H9 (cell line): Measurements from ENCODE around the gene KCND2. TPM values are rescaled to one million over a fixed set of nuclear protein-coding genes. Genes with fewer than 3 reads are reported as not detected.

Experiments used
- DNase-seq: peaks from one replicate; pipeline ENCODE4 v3.0.0-alpha.2; 2017
- H2AFZ ChIP-seq: one replicate; pipeline ENCODE4 v1.6.1; 2013; ENCODE audit warnings: mild to moderate bottlenecking, low read length, control low read depth, moderate library complexity
- H2AK5ac ChIP-seq: 2 replicates; pipeline ENCODE4 v1.6.1; 2013; ENCODE audit warnings: low read length, control low read depth, mixed read lengths; ENCODE audit not compliant: insufficient read length
- H2BK120ac ChIP-seq: one replicate; pipeline ENCODE4 v1.6.1; 2013; ENCODE audit warnings: low read depth, mild to moderate bottlenecking, low read length, control low read depth, inconsistent platforms; ENCODE audit not compliant: poor library complexity, severe bottlenecking
- H2BK12ac ChIP-seq: 2 replicates; pipeline ENCODE4 v1.6.1; 2013; ENCODE audit warnings: low read length, control low read depth, mixed read lengths, low read depth; ENCODE audit not compliant: insufficient read length
- H2BK15ac ChIP-seq: 2 replicates; pipeline ENCODE4 v1.6.1; 2013; ENCODE audit warnings: low read depth, low read length, control low read depth
- H2BK20ac ChIP-seq: one replicate; pipeline ENCODE4 v1.6.1; 2013; ENCODE audit warnings: low read depth, mild to moderate bottlenecking, low read length, control low read depth, inconsistent platforms; ENCODE audit not compliant: poor library complexity, severe bottlenecking
- H2BK5ac ChIP-seq: 2 replicates; pipeline ENCODE4 v1.6.1; 2013; ENCODE audit warnings: low read length, control low read depth, mixed read lengths; ENCODE audit not compliant: insufficient read length
- H3K14ac ChIP-seq: 2 replicates; pipeline ENCODE4 v1.6.1; 2013; ENCODE audit warnings: low read length, control low read depth; ENCODE audit not compliant: insufficient read depth
- H3K18ac ChIP-seq: 2 replicates; pipeline ENCODE4 v1.6.1; 2013; ENCODE audit warnings: low read depth, mild to moderate bottlenecking, mixed read lengths, low read length, control low read depth; ENCODE audit not compliant: insufficient read length
- H3K23ac ChIP-seq: 2 replicates; pipeline ENCODE4 v1.6.1; 2013; ENCODE audit warnings: low read length, control low read depth, mixed read lengths, low read depth; ENCODE audit not compliant: insufficient read length
- H3K23me2 ChIP-seq: 2 replicates; pipeline ENCODE4 v1.6.1; 2013; ENCODE audit warnings: low read depth, mild to moderate bottlenecking, mixed read lengths, low read length, control low read depth; ENCODE audit not compliant: insufficient read length, poor library complexity, severe bottlenecking
- H3K27ac ChIP-seq: 2 replicates; pipeline ENCODE4 v1.5.1; 2013; ENCODE audit warnings: low read length, control low read depth, mixed read lengths, low read depth; ENCODE audit not compliant: insufficient read length
- H3K27me3 ChIP-seq: 2 replicates; pipeline ENCODE4 v1.6.1; 2013; ENCODE audit warnings: low read length, control low read depth, inconsistent platforms; ENCODE audit not compliant: insufficient read depth
- H3K4ac ChIP-seq: 2 replicates; pipeline ENCODE4 v1.6.1; 2013; ENCODE audit warnings: low read depth, mild to moderate bottlenecking, control low read depth, inconsistent platforms, low read length, moderate library complexity
- H3K4me1 ChIP-seq: 2 replicates; pipeline ENCODE4 v1.6.1; 2013; ENCODE audit warnings: low read length, control low read depth, inconsistent platforms; ENCODE audit not compliant: insufficient read depth
- H3K4me2 ChIP-seq: 2 replicates; pipeline ENCODE4 v1.6.1; 2013; ENCODE audit warnings: low read length, control low read depth, mixed read lengths; ENCODE audit not compliant: insufficient read length, insufficient read depth
- H3K56ac ChIP-seq: 2 replicates; pipeline ENCODE4 v1.6.1; 2013; ENCODE audit warnings: low read depth, mild to moderate bottlenecking, mixed read lengths, low read length, control low read depth; ENCODE audit not compliant: insufficient read length
- H3K79me1 ChIP-seq: 2 replicates; pipeline ENCODE4 v1.6.1; 2013; ENCODE audit warnings: low read depth, mild to moderate bottlenecking, moderate library complexity, low read length, control low read depth, inconsistent platforms; ENCODE audit not compliant: insufficient read depth, poor library complexity, severe bottlenecking
- H3K79me2 ChIP-seq: 2 replicates; pipeline ENCODE4 v1.6.1; 2013; ENCODE audit warnings: low read length, control low read depth, inconsistent platforms; ENCODE audit not compliant: insufficient read depth
- H3K9ac ChIP-seq: 2 replicates; pipeline ENCODE4 v1.6.1; 2013; ENCODE audit warnings: low read length, control low read depth, mixed read lengths; ENCODE audit not compliant: insufficient read length; ENCODE audit errors: extremely low read depth
- H3K9me3 ChIP-seq: one replicate; pipeline ENCODE4 v1.6.1; 2013; ENCODE audit warnings: low read depth, low read length, inconsistent platforms; ENCODE audit not compliant: control insufficient read depth
- H3T11ph ChIP-seq: one replicate; pipeline ENCODE4 v1.6.1; 2013; ENCODE audit warnings: mild to moderate bottlenecking, low read length, control low read depth, inconsistent platforms
- H4K20me1 ChIP-seq: one replicate; pipeline ENCODE4 v1.6.1; 2013; ENCODE audit not compliant: control insufficient read depth, insufficient read length, insufficient read depth
- H4K5ac ChIP-seq: 2 replicates; pipeline ENCODE4 v1.6.1; 2013; ENCODE audit warnings: low read depth, mild to moderate bottlenecking, mixed read lengths, low read length, control low read depth; ENCODE audit not compliant: insufficient read length
- H4K8ac ChIP-seq: replicated peaks from 2 replicates; pipeline ENCODE4 v1.6.1; 2013; ENCODE audit warnings: low read length, control low read depth, mixed read lengths, low read depth; ENCODE audit not compliant: insufficient read length
- H4K91ac ChIP-seq: 2 replicates; pipeline ENCODE4 v1.6.1; 2013; ENCODE audit warnings: low read depth, mild to moderate bottlenecking, moderate library complexity, mixed read lengths, low read length, control low read depth; ENCODE audit not compliant: insufficient read length
- H3K27ac Mint-ChIP-seq, 3 experiments: 2 replicates in 2 of 3; 3 replicates in 1 of 3; pipeline ENCODE4 v1.8.0; 2020 to 2021; ENCODE audit warnings: mixed read lengths in 3 of 3, mild to moderate bottlenecking in 1 of 3, moderate library complexity in 1 of 3
- H3K27me3 Mint-ChIP-seq: 2 replicates; pipeline ENCODE4 v1.8.0; 2021; ENCODE audit warnings: low read depth, mild to moderate bottlenecking, moderate library complexity, mixed read lengths
- H3K36me3 Mint-ChIP-seq, 3 experiments: 2 replicates in 2 of 3; 3 replicates in 1 of 3; pipeline ENCODE4 v1.8.0; 2020 to 2021; ENCODE audit warnings: low read depth in 3 of 3, mixed read lengths in 3 of 3; ENCODE audit not compliant: insufficient read depth in 1 of 3
- H3K4me1 Mint-ChIP-seq, 2 experiments: 2 replicates each; pipeline ENCODE4 v1.8.0; 2020; ENCODE audit warnings: mixed read lengths in 2 of 2
- H3K4me3 Mint-ChIP-seq, 2 experiments: 2 replicates in 1 of 2; 3 replicates in 1 of 2; pipeline ENCODE4 v1.8.0; 2020 to 2021; ENCODE audit warnings: mild to moderate bottlenecking in 2 of 2, mixed read lengths in 2 of 2, moderate library complexity in 1 of 2
- H3K9me3 Mint-ChIP-seq, 2 experiments: 2 replicates in 1 of 2; 3 replicates in 1 of 2; pipeline ENCODE4 v1.8.0; 2020; ENCODE audit warnings: mild to moderate bottlenecking in 2 of 2, mixed read lengths in 2 of 2, moderate library complexity in 1 of 2
- CTCF ChIP-seq: fragments of 200-600 bp; sonication (generic); conservative IDR thresholded peaks from 3 replicates; pipeline ENCODE4 v1.8.0; 2021; ENCODE audit warnings: antibody characterized with exemption, mild to moderate bottlenecking
- total RNA-seq: library from RNA; stranded (reverse); gene quantifications from 2 replicates; pipeline ENCODE4 v1.2.1, GENCODE V29; 2021

Gene KCND2
- total RNA-seq, 1 experiment from 2014 or later = 6.4 TPM

- no peak for TF ChIP-seq CTCF
- Histone ChIP-seq H3K23me2 (no peaks in the 10 kb centered on the region), H3K4ac (no peak overlapping the region), H2BK20ac (no peak overlapping the region), H3K27ac (no peak overlapping the region), H3K56ac (no peak overlapping the region), H3K79me1 (no peaks in the 10 kb centered on the region), H3K27me3 (no peaks in the 10 kb centered on the region), H4K91ac (no peak overlapping the region), H4K5ac (no peak overlapping the region), H3K14ac (no peak overlapping the region), H2BK5ac (no peak overlapping the region), H3K4me2 (no peak overlapping the region), H2AK5ac (no peak overlapping the region), H3K9ac (no peak overlapping the region), H2BK120ac (no peak overlapping the region), H3T11ph (no peak overlapping the region), H3K9me3 (no peaks in the 10 kb centered on the region), H2AFZ (no peak overlapping the region), H3K4me1 (no peaks in the 10 kb centered on the region), H3K79me2 (no peaks in the 10 kb centered on the region), H3K23ac (no peak overlapping the region), H3K18ac (no peak overlapping the region), H2BK15ac (no peak overlapping the region), H4K20me1 (no peaks in the 10 kb centered on the region), H2BK12ac (no peak overlapping the region), H4K8ac (no peak overlapping the region)
- Mint-ChIP-seq H3K27ac (no peak overlapping the region; a peak in 1 of 7 replicates), H3K9me3 (no peaks in the 10 kb centered on the region), H3K27me3 (no peaks in the 10 kb centered on the region), H3K4me3 (no peak overlapping the region), H3K4me1 (no peaks in the 10 kb centered on the region), H3K36me3 (no peaks in the 10 kb centered on the region)
- DNase-seq = no peak
Observed at GRCh38 chr7:120639884-120640283, 366.9 kb downstream of the KCND2 start.
